Measurements from ENCODE around the gene RNF144A.
"Not testable (repeated sequence)": the region's sequence is repeated elsewhere in the genome, so short reads cannot be mapped to it uniquely, and the experiment has no call there.

The RNF144A gene

DNA sequence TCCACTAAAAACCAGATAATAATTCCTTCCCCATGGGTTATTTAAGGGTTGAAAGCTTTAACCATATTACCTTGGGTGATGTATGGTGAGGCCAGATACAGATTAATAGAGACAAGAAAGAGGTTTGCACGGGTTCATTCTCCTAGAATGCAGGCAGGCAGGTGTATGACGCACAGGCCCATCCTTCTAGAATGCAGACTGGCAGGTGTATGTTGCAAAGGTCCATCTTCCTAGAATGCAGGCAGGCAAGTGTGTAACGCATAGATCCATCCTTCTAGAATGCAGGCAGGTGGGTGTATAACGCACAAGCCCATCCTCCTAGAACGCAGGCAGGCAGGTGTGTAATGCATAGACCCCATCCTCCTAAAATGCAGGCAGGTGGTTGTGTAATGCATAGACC lies 35.7 kb upstream of the RNF144A start:
- no peak overlapping the region for H3K9ac ChIP-seq
- H3K9me3 ChIP-seq = no peaks in the 10 kb centered on the region
- no peak overlapping the region for H3K4me3 ChIP-seq
- H3K27ac ChIP-seq = no peak overlapping the region
- H4K20me1 ChIP-seq = no peaks in the 10 kb centered on the region
- peaks cover 28% of the 10 kb centered on the region for H3K4me1 ChIP-seq
- no peaks in the 10 kb centered on the region for H3K27me3 ChIP-seq
- no peak for TF ChIP-seq Cebpa-rat (IDR thresholded peaks at IDR 0.05)
- no peaks in the 10 kb centered on the region for H3K36me3 ChIP-seq
- H3K4me2 ChIP-seq = 0 out of 2 replicates have a peak overlapping the region, but pooled peaks have one; percentile 0

DNA sequence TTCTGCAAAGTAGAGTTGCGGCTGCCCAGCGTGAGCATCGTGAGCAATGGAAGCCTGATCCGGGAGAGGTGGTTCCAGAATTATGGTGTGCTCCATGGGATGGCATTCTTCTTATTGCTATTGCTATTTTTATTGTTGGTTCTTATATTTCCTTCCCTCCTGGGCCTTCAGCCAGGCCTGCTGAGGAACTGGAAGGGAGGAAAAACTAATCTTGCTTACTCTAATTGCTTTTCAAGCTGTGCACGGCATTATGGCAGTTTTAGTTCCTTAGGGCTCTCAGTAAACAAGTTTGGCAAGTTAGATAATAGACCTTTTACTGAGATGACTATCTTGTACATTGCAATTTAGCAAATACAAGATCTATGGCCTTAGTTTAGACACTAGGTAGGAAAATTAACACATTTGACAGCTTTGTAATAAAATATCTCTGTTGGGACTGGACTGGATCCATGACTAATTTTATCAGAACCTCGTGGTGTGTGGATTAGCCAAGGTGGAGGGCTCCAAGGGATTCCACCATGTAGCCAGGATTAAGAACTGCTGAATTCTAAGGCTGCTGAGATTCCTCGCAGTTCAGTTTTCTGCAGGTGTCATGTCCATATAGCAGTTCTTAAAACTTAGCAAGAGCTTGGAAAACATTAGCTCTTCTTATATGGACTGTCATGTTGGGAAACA lies 33.6 kb upstream of the RNF144A start:
- Histone ChIP-seq H3K27ac (no peak overlapping the region), H4K20me1 (no peaks in the 10 kb centered on the region), H3K27me3 (no peaks in the 10 kb centered on the region), H3K9me3 (no peaks in the 10 kb centered on the region), H3K9ac (no peak overlapping the region), H3K36me3 (no peaks in the 10 kb centered on the region), H3K4me1 (peaks cover 14% of the 10 kb centered on the region), H3K4me3 (no peak overlapping the region), H3K4me2 (no peak overlapping the region)
- no peak for TF ChIP-seq Cebpa-rat (IDR thresholded peaks at IDR 0.05)

DNA sequence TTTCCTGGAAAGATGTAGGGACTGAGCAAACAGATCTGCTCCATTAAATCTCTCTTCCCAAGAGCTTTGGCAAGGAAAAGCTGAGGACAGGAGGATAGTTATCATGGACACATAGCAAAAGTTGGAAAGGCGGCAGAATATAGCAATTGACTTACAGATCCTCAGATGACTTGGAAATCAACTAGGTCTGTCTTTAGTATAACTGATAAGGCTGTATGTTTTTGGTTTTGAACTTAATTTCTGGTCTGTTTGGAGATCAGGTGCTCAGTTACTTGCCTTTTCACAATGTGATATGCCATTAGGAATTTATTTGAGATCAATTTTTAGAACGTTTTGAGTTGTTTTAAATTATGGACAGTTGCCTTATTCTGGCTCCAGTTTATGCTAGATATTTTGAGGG lies 31.7 kb upstream of the RNF144A start:
- no peaks in the 10 kb centered on the region for H3K36me3 ChIP-seq
- H3K9ac ChIP-seq = no peak overlapping the region
- H3K9me3 ChIP-seq = no peaks in the 10 kb centered on the region
- no peaks in the 10 kb centered on the region for H4K20me1 ChIP-seq
- TF ChIP-seq Cebpa-rat (IDR thresholded peaks at IDR 0.05) = no peak
- no peak overlapping the region for H3K4me3 ChIP-seq
- peaks cover 9% of the 10 kb centered on the region for H3K4me1 ChIP-seq
- no peak overlapping the region for H3K4me2 ChIP-seq
- no peak overlapping the region for H3K27ac ChIP-seq
- no peaks in the 10 kb centered on the region for H3K27me3 ChIP-seq

DNA sequence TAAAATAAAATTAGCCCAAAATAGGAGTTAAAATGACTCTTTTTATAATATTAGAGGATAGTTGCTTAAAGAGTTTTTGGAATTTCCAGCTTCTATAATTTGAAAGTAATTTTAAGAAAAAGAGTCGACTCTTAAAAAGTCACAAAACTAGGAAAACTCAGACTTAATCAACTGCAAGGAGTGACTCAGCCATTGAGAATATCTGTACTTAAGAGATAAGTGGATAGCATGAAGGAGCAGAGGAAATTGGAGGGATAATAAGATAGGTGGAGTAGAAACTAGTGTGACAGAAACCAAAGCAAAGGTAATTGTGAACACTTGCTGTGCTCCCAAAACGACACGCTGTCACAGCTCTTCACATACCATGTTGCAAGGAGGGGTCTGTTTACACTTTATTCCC lies 31.2 kb upstream of the RNF144A start:
- no peak overlapping the region for H3K9ac ChIP-seq
- no peaks in the 10 kb centered on the region for H3K27me3 ChIP-seq
- H3K36me3 ChIP-seq = no peaks in the 10 kb centered on the region
- H3K4me2 ChIP-seq = no peak overlapping the region
- no peaks in the 10 kb centered on the region for H4K20me1 ChIP-seq
- H3K4me1 ChIP-seq = peaks cover 4% of the 10 kb centered on the region
- no peaks in the 10 kb centered on the region for H3K9me3 ChIP-seq
- H3K27ac ChIP-seq = no peak overlapping the region
- no peak for TF ChIP-seq Cebpa-rat (IDR thresholded peaks at IDR 0.05)
- H3K4me3 ChIP-seq = no peak overlapping the region

DNA sequence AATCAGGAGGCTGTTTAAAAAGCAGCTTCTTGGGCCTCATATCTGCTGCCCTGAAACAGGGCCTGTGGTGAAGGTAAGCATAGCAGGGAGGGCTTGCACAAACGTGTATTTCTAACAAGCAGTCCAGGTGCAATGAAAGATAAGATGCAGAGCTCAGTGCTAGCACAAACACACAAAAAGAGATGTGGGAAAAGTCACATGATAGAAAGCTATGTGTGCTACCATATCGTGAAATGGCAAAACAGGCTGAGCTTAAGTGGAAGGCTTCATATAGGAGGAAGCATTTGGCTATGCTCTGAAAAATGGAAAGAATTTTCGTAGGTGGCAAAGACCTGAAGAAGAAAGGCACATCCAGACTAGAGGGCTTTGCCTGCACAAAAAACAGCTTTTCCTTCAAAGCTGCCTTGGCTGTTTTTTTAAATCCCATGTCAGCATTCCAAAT lies 29.4 kb upstream of the RNF144A start:
- no peaks in the 10 kb centered on the region for H3K36me3 ChIP-seq

DNA sequence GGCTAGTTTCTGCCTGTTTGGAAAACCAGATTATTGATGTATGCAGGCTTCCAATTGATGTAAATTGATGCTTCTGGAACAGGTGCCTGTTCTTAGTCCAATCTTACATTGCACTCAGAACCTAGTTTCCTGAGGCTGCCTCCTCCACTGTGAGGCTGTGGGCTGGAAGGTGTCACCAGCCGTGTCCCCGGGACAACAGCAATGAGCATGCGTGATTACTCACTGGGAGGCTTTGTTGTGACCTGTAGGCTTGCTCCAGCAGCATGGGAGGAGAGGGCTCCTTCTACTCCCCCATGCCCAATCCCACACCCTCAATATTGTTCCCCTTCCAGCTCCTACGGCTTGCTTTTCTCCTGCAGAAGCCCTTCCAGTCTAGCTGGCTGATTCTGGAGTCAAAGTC lies 28.5 kb upstream of the RNF144A start:
- Histone ChIP-seq H3K27me3 (no peaks in the 10 kb centered on the region), H3K4me3 (no peak overlapping the region), H4K20me1 (no peaks in the 10 kb centered on the region), H3K4me2 (no peak overlapping the region), H3K36me3 (no peaks in the 10 kb centered on the region), H3K27ac (no peak overlapping the region), H3K4me1 (no peaks in the 10 kb centered on the region), H3K9me3 (no peaks in the 10 kb centered on the region), H3K9ac (no peak overlapping the region)
- TF ChIP-seq Cebpa-rat (IDR thresholded peaks at IDR 0.05) = no peak

More for the DNA sequence above, 29.4 kb upstream of the RNF144A start:
- Histone ChIP-seq H3K27me3 (no peaks in the 10 kb centered on the region), H3K4me2 (no peak overlapping the region), H3K9ac (no peak overlapping the region), H4K20me1 (no peaks in the 10 kb centered on the region), H3K4me3 (no peak overlapping the region), H3K9me3 (no peaks in the 10 kb centered on the region), H3K27ac (no peak overlapping the region), H3K4me1 (no peaks in the 10 kb centered on the region)
- TF ChIP-seq Cebpa-rat (IDR thresholded peaks at IDR 0.05) = no peak

DNA sequence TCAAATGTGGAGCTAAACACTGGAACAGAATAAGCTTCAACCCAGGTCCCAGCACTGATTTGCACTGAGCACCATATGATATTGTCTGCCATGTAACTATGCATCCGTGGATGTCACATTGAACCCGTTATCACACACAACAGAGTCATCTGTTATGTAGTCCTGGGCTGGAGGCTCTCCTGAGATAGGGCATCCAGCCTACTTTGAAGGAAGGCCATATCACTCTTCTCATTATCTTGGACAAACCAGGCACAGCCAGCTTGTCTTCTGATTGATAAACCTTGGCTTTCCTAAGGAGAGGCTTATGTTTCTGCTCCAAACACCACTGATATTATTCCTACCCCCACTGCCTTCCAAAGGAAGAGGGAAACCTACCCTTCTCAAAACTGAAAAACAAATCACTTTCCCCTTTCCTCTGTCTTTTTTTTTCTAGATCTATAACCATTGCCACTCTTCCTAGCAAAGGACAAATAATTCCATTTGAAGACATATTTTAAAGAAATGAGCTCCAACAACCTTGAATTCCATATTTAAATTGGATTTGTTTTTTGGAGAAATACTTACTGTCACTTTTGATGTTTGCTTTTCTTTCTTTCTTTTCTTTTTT lies 23.2 kb upstream of the RNF144A start:
- Histone ChIP-seq H3K27me3 (no peaks in the 10 kb centered on the region), H4K20me1 (no peaks in the 10 kb centered on the region)

DNA sequence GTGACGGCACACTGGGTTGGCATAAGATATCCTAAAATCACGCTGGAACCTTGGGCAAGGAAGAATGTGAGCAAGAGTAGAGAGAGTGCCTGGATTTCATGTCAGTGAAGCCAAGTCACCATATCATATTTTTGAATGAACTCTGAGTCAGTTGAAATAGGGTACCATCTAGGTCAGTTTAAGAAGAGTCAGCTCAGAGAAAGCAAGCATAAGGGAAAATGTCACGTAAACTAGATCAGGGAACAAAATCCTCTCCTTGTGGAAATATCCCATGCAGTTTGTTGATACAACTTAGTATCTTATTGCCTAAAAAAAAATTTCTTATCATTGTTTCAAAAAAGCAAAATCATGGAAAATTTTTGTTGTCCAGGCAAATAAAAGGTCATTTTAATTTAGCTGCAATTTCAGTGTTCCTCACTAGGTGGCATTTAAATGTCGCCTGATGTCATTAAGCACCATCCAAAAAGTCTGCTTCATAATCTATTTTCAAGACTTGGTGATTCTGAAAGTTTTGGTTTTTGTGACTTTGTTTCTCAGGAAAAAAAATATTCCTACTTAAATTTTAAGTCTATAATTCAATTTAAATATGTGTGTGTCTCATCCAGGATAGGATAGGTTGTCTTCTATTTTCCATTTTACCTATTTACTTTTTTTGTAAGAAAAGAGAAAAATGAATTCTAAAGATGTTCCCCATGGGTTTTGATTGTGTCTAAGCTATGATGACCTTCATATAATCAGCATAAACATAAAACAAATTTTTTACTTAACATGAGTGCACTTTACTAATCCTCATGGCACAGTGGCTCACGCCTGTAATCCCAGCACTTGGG lies 20.1 kb upstream of the RNF144A start:
- H3K36me3 ChIP-seq = no peaks in the 10 kb centered on the region
- no peak overlapping the region for H3K4me2 ChIP-seq
- 0 out of 2 replicates have a peak, but pooled peaks cover 3% of the 10 kb centered on the region for H3K9me3 ChIP-seq
- TF ChIP-seq Cebpa-rat (IDR thresholded peaks at IDR 0.05) = no peak
- no peak overlapping the region for H3K4me3 ChIP-seq
- no peak overlapping the region for H3K27ac ChIP-seq
- no peak overlapping the region for H3K9ac ChIP-seq
- no peaks in the 10 kb centered on the region for H4K20me1 ChIP-seq
- H3K27me3 ChIP-seq = no peaks in the 10 kb centered on the region
- H3K4me1 ChIP-seq = no peaks in the 10 kb centered on the region

More for the DNA sequence above, 23.2 kb upstream of the RNF144A start:
- TF ChIP-seq Cebpa-rat (IDR thresholded peaks at IDR 0.05) = no peak
- no peak overlapping the region for H3K27ac ChIP-seq
- H3K36me3 ChIP-seq = no peaks in the 10 kb centered on the region
- H3K9me3 ChIP-seq = no peaks in the 10 kb centered on the region
- no peaks in the 10 kb centered on the region for H3K4me1 ChIP-seq
- no peak overlapping the region for H3K9ac ChIP-seq
- H3K4me2 ChIP-seq = no peak overlapping the region
- H3K4me3 ChIP-seq = no peak overlapping the region

DNA sequence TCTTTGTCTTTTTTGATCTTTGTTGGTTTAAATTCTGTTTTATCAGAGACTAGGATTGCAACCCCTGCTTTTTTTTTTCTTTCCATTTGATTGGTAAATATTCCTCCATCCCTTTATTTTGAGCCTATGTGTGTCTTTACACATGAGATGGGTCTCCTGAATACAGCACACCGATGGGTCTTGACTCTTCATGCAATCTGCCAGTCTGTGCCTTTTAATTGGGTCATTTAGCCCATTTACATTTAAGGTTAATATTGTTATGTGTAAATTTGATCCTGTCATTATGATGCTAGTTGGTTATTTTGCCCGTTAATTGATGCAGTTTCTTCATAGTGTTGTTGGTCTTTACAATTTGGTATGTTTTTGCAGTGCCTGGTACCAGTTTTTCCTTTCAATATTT lies 14.6 kb upstream of the RNF144A start:
- peaks cover 26% of the 10 kb centered on the region for H3K9me3 ChIP-seq
- H3K27ac ChIP-seq, H3K4me3 ChIP-seq, H3K4me1 ChIP-seq, H3K4me2 ChIP-seq, H3K36me3 ChIP-seq, H3K27me3 ChIP-seq, H3K9ac ChIP-seq, H4K20me1 ChIP-seq: not testable (repeated sequence)

DNA sequence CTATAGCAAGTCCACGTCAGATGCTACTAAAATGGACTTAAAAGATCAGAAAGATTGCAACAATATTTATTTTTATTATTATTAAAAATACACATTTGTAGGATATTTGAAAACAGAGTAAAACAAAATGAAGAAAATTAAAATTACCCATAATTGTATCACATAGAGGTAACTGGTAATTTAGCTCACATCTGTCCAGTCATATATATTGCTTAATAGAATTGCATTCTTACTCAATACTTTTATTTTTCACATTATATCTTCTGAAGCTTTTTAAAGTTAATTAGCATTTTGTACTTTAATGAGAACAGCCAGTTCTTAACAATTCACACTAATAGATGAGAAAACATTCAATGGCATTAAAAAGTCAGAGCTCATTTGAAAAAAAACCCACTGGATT lies 11.5 kb upstream of the RNF144A start:
- Histone ChIP-seq H3K27ac (no peak overlapping the region), H3K4me1 (peaks cover 23% of the 10 kb centered on the region), H3K9me3 (peaks cover 26% of the 10 kb centered on the region), H3K9ac (no peak overlapping the region), H3K4me2 (no peak overlapping the region), H3K27me3 (no peaks in the 10 kb centered on the region), H3K36me3 (no peaks in the 10 kb centered on the region), H4K20me1 (no peaks in the 10 kb centered on the region), H3K4me3 (no peak overlapping the region)
- no peak for TF ChIP-seq Cebpa-rat (IDR thresholded peaks at IDR 0.05)
